Testis (tissue), 2 donors: ENCODE data around the gene GSG1L.
A peak's percentile ranks its signal among the peaks of the same experiment; 100 is the strongest.

Experiments
- POLR2A ChIP-seq: fragments of 450-650 bp; IDR thresholded peaks from one replicate; pipeline ENCODE4 v1.6.1; 2017; ENCODE audit warnings: antibody characterized with exemption, mild to moderate bottlenecking, moderate library complexity
- TF ChIP-seq, protein P1 (sequence below), 3 experiments: fragments of 450-650 bp in 2 of 3; fragments of 200-600 bp in 1 of 3; sonication (generic) in 1 of 3; IDR thresholded peaks; one replicate each; pipeline ENCODE4 v1.5.1; 2016 to 2019; ENCODE audit warnings: antibody characterized with exemption in 3 of 3, mild to moderate bottlenecking in 2 of 3, moderate library complexity in 1 of 3

DNA sequence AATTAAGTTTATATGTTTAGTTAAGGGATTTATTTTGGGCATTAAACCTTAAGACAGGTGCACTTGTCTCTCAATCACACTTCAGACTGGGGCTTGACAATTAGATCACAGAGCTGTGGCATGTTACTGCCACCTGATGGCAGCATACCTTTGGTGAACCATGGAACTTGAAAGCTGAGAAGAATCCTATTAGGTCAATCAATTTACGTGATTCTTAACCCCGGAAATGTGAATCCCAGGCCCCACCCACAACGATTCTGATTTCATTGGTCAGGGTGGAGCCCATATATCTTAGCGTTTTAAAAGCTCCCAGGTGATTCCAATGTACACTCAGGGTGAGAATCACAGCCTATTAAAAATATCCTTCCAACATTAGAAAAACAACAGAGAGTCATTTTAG lies 91.0 kb downstream of the GSG1L start:
- TF ChIP-seq, protein P1, sequence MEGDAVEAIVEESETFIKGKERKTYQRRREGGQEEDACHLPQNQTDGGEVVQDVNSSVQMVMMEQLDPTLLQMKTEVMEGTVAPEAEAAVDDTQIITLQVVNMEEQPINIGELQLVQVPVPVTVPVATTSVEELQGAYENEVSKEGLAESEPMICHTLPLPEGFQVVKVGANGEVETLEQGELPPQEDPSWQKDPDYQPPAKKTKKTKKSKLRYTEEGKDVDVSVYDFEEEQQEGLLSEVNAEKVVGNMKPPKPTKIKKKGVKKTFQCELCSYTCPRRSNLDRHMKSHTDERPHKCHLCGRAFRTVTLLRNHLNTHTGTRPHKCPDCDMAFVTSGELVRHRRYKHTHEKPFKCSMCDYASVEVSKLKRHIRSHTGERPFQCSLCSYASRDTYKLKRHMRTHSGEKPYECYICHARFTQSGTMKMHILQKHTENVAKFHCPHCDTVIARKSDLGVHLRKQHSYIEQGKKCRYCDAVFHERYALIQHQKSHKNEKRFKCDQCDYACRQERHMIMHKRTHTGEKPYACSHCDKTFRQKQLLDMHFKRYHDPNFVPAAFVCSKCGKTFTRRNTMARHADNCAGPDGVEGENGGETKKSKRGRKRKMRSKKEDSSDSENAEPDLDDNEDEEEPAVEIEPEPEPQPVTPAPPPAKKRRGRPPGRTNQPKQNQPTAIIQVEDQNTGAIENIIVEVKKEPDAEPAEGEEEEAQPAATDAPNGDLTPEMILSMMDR (IDR thresholded peaks at IDR 0.05) = peak in 2 of 3 experiments; percentile 16 to 26
- TF ChIP-seq POLR2A = no peak
